HG02885 (cell line): Measurements from ENCODE around the gene CIC.
A peak's percentile ranks its signal among the peaks of the same experiment; 100 is the strongest.

Experiments
- ATAC-seq: cut with Tn5 transposase; IDR thresholded peaks from one replicate; pipeline ENCODE4 v1.9.1; 2021; ENCODE audit warnings: mild to moderate bottlenecking; ENCODE audit not compliant: unreplicated experiment, poor library complexity

The CIC gene

GRCh38 chr19:42301646-42302203 is 32.7 kb downstream of the CIC start, which contains the start of gene PRR19:
Gene PRR19 (plus strand): TSS chr19:42302132. CDS start chr19:42309585, 7,453 bp downstream.
- ATAC-seq: peak; percentile 2

GRCh38 chr19:42303101-42303464 is 34.0 kb downstream of the CIC start:
- no peak for ATAC-seq

- ATAC-seq: no peak
Observed at GRCh38 chr19:42303876-42304275, 34.8 kb downstream of the CIC start.

GRCh38 chr19:42306646-42307045 is 37.6 kb downstream of the CIC start:
- ATAC-seq: no peak

- no peak for ATAC-seq
Observed at GRCh38 chr19:42309686-42310085, 40.6 kb downstream of the CIC start.

GRCh38 chr19:42311657-42312056 is 42.6 kb downstream of the CIC start:
- no peak for ATAC-seq

GRCh38 chr19:42312370-42312769 is 43.3 kb downstream of the CIC start:
- no peak for ATAC-seq

- ATAC-seq: no peak
Observed at GRCh38 chr19:42313096-42313839, 44.2 kb downstream of the CIC start, which contains the start of gene TMEM145. Gene TMEM145 (plus strand): TSS chr19:42313309. CDS start chr19:42313377, 68 bp downstream.

GRCh38 chr19:42313840-42314755 is 45.0 kb downstream of the CIC start:
- ATAC-seq: no peak

DNA sequence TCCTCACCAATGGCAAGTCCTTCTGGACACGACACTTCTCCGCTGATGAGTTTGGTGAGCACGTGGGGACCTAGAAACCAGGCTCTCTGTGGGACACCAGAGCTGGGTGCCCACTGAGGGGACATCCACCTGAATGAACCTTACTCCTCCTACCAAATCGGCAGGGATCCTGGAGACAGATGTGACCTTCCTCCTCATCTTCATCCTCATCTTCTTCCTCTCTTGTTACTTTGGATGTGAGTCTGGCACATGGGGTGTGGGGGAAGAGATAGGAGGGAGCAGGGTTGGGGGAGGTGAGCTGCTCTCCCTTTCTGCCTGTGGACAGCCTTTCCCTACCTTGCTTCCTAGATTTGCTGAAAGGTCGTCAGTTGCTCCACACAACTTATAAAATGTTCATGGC is 46.0 kb downstream of the CIC start:
- no peak for ATAC-seq

- ATAC-seq: no peak
Observed at GRCh38 chr19:42316223-42317211, 47.5 kb downstream of the CIC start.

GRCh38 chr19:42317535-42317934 is 48.5 kb downstream of the CIC start:
- no peak for ATAC-seq

- ATAC-seq: no peak
Observed at GRCh38 chr19:42322305-42322704, 53.3 kb downstream of the CIC start.

DNA sequence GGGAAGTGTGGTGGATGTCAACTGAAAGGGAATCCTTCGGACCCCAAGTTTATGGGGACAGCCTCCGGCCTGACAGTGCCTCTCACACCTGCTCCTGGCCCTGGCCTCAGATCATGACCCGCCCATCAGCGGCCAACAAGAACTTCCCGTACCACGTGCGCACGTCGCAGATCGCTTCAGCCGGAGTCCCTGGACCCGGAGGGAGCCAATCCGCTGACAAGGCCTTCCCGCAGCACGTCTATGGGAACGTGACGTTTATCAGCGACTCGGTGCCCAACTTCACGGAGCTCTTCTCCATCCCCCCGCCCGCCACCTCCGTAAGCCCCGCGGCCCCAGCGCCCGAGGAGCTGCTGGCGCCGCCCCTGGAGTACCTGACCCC is 54.4 kb downstream of the CIC start:
- ATAC-seq: no peak

DNA sequence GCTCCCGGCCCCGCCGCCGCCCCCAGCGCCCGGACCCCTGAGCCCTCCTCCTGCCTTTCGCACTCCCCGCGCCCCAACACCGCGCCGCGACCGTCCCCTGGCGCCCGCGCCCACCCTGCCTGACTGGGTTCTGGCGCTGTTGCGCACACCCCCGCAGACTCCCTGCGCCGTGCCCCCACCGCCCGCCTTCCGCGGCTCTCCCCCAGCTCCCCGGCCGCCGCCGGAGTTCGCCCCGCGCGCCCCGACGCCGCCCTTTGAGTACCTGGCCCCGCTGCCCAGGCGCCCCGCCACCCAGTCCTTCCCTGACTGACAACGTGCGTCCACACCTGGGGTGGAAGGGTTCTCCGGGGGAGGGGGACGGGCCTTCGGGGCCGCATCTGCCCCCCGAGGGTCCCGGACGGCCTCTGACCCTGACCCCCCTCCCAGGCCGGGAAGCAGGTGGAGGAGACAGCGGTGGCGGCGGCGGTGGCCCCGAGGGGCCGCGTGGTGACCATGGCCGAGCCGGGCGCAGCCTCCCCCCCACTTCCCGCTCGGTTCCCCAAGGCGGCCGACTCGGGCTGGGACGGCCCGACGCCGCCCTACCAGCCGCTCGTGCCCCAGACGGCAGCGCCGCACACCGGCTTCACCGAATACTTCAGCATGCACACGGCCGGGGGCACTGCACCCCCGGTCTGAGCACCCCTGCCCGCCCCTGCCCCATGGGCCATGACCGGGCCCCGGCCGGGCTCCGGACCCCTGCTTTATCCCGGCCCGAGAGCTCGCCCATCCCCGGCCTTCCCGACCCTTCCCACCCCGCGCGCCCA is 55.0 kb downstream of the CIC start:
- no peak for ATAC-seq

DNA sequence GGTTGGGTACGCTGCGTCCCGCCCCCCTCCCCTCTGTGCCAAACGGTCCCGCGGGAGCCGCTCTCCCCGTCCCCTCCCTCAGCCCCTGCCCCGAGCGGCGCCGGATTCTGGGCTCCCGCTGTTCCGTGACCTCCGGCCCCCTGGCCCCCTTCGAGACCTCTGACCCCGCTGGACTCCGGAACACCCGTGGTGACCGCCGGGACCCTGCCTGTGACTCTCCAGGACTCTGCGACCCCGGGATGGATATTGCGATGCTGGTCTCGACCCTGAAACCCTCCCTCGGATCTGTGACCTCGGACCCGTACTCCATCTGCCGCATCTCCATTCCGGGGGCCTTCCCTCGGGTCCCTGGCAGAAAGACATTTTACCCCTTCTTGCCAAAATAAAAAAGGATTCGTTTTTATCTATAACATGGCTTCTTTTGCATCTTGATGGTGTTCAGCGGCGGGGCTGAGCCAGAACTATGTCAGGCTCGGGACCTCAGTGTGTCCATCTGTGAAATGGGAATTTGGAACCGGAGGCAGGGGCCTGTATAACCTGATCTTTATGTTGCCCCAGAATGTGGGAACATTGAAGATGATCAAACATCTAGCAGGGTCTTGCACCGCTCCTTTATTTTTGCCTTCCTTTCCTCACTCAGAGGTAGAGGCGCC is 55.7 kb downstream of the CIC start:
- ATAC-seq: no peak

GRCh38 chr19:42325308-42325895 is 56.4 kb downstream of the CIC start, which contains the start of gene MEGF8:
Gene MEGF8 (plus strand): TSS chr19:42325635. CDS start chr19:42326244, 609 bp downstream.
- ATAC-seq: peak; percentile 90
